Stimulated activated CD8-positive, alpha-beta memory T cell treated with anti-CD3 and anti-CD28 coated beads, Interleukin-12 subunit alpha, Interleukin-12 subunit beta, amount 100 ng/mL, for 4 hours (primary cell): ENCODE measurements around the gene TRMT10B.

Experiments used
- DNase-seq: peaks from one replicate; pipeline ENCODE4 v3.0.0-alpha.2; 2020; ENCODE audit warnings: low read depth

TRMT10B gene, protein sequence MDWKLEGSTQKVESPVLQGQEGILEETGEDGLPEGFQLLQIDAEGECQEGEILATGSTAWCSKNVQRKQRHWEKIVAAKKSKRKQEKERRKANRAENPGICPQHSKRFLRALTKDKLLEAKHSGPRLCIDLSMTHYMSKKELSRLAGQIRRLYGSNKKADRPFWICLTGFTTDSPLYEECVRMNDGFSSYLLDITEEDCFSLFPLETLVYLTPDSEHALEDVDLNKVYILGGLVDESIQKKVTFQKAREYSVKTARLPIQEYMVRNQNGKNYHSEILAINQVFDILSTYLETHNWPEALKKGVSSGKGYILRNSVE

DNA sequence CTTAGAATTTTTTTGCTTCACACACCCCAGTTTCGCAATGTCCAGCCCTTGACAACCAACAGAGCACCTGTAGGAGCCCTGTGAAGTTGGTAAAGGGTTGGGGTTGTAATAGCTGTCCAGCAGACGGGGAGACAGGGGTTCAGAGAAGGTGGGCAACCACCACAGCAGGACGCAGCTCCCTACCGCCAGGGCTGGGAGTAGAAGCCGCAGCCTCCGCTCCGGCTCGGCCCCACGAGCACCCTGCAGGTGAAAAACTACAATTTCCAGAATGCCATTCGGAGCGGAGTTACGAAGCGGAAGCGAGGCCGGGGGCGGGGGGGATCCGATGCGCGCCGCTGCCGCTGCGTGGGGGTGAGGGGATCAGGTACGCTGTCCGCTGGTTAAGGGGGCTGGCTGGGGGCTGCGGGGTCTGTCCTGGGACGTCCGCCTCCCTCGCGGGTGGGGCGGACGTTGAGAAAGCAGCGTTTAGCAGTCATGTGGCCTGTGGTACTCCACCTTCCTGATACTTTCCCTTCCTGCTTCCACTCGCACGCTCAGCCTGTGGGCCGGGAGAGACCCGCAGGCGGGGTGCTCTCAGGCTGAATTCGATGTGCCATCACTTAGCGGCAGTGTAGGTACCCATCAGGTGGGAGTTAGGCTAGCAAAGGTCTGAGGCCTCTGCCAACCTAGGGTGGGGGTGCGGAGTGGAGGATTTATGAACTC lies at the start of gene TRMT10B:
Gene TRMT10B, plus strand, starts transcription at position 317 of the 702 bp plus-strand sequence. CDS start 8,127 bp downstream, outside the sequence.
- DNase-seq, result peak; percentile 61

DNA sequence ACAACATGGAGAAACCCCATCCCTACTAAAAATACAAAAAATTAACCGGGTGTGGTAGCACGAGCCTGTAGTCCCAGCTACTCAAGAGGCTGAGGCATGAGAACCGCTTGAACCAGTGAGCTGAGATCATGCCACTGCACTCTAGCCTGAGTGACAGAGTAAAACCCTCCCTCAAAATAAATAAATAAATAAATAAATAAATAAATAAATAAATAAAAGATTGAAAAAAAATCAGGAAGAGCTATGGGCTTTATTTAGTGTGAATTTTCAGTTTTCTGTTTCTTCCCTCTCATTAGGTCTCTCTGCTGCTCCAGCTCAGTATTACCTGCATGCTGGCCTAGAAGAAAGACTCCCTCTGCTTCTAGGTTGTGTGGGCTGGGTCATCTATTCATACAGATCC lies 47.8 kb upstream of the TRMT10B start:
- no peak for DNase-seq

DNA sequence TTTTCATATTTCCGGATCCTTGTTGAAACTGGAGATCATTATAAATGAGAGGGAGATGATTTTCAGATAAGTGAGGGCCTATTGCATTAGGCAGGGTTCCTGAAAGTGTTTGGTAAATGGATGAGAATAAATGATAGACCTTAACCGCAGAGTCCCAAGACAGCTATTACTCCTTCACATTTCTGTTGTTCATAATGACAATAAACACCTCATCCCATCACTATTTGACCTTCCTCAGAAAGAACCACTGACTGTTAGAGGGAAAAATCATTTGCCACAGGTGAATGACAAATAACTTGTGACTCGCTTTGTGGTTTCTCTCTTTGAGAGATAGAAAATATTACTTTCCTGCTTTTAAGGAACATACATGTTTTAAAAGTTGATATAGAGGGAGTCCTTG lies 47.3 kb upstream of the TRMT10B start:
- DNase-seq, result no peak

DNA sequence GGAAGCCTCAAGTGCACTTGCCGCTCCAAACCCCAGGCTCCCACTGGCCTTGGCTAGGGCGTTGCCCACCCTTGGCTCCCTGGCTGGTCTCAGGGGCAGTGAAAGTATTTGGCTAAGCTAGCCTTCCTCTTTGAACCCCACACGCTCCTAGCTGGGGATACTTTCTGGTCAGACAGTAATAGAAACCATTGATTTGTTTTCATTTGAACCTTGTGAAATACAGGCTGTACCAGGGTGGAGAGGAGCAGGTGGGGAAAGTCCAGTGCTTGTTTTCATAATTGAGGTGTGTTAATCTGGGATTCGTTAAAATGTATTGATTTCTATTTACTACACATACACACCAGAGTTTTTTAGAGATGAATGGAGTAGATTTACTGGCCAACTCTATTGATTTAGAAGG lies 45.9 kb upstream of the TRMT10B start:
- no peak for DNase-seq

DNA sequence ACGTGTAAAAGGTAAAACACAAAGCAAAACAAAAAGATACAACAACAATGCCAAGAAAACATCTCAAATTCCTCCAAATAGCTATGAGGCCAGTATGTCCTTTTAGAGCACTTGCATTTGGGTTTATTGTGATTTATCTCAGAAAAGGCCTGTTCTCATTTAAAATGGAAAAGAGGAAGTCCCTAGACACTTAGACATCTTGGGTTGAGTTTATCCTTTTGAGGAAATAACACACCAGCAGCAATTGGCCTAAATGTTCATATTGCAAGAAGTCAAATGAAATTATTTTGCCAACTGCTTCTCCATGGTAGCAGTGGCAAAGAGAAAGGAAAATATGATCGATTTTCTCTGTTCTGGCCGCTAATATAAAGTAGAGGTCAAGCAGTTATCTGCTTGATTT lies 43.6 kb upstream of the TRMT10B start:
- DNase-seq, result no peak

DNA sequence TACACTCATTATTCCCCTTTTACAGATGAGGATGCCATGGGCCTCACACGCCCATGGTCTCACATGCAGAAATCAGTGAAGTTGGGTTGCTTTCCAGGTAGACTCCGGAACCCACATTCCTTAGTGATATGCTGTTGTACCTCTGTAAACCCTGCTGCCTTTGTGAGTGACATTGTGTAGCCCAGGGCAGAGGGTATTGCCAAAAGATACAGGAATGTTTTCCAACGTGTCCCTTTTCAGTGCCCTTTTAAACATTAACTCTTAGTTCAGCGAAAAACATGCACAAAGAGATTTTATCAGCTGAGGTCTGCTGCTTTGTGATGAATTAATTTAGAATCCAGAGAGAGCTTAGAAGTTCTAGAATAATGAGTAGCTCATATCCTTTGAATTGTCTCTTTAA lies 38.3 kb upstream of the TRMT10B start:
- no peak for DNase-seq

DNA sequence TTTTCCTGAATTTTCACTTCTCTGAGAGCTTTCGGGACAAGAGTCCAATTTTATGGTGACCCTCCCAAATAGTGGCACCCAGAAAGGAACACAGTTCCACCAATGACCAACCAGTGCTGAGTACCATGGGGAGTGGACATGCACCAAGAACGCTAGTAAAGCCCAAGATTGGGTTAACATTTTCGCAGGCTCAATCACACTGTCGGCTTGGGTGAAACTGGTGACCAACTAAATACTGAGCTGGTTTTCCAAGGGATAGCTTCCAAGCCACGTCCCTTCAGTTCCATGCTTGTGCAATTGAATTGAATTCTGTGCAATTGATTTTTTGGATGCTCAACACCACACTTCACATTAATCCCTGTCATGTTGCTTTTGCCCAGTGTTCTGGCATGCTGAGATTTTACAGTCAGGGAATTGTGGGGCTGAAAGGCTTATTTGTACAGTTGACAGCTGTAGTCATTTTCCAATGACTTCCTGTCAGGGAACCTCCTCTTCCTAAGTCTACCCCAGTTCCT lies 37.6 kb upstream of the TRMT10B start:
- no peak for DNase-seq

DNA sequence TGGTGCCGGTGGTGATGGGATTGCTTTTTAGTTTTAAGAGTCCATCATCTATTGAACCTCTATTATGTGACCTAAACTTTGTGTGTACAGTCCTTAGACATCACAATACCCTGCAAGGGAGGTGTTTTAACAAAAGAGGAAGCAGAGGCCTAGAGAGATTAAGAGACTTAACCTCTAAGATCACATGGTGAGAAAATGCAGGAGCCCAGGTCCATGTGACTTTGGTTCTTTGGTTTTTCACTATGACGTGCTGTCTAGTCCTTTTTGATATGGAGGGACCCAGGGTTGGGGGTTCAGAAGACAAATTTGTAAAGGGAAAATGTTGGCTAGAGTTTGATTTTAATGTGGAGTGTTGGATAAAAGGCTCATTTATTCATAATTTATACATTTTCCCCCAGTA lies 34.1 kb upstream of the TRMT10B start:
- no peak for DNase-seq

DNA sequence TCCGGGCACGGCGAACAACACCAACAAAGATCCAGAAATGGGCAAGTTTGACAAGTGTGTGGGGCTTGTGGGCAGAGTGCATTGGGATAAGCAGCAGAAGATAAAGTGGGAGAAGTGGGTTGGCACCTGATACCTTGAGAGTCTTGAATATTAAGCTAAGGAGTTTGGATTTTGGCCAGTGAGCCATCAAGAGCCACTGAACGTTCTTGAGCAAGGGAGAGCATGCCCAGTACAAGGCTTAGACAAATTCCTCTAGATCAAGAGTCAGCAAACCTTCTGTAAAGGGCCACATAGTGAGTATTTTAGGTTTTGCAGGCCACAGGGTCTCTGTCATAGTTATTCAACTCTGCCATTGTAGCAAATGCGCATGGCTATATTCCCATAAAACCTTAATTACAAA lies 26.6 kb upstream of the TRMT10B start:
- no peak for DNase-seq

DNA sequence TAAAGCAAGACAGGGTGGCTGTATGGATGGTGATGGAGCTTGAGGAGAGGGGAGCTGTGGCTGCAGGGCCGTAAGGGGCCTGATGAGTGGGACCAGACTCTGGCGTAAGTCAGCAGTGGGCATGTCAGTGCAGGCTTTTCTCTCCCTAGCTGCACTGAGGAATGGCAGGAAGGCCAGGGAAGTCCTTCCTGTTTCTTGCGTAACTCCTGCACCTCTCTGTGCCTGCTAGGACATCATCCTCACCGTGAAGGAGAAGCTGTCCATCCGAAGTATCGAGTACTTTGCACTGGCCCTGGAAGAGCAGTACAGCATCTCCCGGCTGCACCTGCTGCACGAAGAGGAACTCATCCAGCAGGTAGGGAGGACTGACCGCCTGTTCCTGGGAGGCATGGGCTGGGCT lies 24.1 kb upstream of the TRMT10B start:
- DNase-seq, result no peak

DNA sequence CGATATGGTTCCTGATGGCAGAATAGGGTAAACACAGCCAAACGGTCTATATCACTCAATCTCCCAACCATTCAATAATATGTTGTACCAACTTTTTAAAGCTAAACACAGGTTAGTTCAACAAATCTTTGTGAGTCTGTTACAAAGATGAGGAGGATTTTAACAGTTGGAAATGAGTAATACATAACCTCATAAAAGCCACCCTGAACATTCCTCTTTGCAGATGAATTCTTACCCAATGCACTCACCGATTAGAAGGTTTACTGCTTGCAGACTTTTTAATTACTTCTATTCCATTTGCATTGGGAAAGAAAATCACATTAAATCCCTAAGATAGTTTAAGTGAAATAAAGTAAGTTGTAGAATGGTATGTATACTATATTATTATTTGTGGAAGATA lies 23.3 kb upstream of the TRMT10B start:
- no peak for DNase-seq

DNA sequence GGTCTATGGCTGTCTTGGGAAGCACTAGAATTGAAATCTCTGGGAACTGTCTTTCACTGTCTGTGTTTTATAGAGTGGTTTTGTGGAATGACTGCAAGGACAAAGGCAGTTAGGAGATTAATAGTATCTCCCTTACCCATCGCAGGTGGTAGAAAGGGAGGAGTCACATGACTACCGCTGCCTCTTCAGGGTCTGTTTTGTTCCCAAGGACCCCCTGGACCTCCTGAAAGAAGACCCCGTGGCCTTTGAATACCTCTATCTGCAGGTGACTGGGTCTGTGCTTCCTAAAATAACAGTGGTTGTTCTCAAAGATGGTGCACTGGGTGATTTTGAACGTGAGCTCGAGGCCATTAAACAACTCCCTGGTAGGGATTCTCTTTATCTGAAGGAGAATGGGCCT lies 22.8 kb upstream of the TRMT10B start:
- DNase-seq, result no peak

DNA sequence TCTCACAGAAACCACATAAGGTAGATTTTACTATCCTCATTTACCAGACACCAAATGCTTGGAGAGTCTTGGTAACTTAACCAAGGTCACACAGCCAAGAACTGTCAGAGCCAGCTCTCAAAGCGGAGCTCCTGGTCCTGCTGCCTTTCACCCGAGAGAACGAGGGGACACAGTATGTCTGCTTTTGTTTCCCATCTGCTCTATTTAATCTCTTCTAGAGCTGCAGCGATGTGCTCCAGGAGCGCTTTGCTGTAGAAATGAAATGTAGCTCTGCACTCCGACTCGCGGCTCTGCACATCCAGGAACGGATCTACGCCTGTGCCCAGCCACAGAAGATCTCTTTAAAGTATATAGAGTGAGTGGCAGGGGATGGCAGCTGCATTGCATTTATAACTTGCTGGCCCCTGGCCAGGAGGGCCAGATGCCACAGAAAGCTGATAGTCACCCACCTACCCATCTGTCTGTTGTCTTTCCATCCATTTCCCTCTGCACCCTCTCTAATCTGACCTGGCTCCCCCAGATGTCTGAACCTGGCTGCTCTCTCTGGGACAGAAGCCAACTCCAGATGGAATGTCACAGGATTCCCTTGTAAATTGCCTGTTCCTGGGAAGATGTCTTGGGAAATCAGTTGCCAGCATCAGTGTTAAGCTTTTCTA lies 21.4 kb upstream of the TRMT10B start:
- DNase-seq, result no peak

DNA sequence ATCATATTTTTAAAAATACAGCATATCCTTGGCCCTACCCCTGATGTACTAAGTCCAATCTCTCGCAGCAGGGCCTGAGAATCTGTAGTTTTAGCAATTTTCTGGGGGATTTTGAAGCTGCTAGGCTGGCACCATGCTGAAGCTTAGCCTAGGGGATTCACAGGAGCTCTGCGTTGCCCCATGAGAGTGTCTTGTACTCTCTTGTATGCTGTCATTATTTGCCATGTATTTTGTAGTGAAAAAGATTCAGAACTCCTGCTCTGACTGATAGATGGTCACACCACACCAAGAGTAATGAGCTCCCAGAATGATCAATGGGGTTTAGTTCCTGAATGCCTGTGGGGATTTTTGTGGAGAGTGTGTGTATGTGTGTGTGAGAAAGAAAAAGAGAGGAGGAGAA lies 20.7 kb upstream of the TRMT10B start:
- DNase-seq, result no peak

DNA sequence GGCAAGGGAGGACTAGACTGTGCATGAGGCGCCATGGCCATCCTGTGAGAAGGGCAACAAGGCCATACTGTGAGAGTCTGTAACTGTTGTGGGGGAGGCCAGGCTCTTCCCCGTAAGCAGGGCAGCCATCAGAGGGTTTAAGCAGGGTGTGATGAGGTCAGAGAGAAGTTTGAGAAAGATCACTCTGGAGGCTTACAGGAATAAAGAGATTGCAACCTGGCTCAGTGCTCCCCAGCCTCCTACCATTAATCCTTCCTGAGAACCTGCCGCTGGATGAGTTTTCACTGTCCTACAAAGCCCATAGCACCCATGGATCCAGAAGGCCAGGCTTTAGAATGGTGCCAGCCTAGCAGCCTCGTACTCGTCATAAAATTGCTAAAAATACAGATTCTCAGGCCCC lies 14.4 kb upstream of the TRMT10B start:
- DNase-seq, result no peak

DNA sequence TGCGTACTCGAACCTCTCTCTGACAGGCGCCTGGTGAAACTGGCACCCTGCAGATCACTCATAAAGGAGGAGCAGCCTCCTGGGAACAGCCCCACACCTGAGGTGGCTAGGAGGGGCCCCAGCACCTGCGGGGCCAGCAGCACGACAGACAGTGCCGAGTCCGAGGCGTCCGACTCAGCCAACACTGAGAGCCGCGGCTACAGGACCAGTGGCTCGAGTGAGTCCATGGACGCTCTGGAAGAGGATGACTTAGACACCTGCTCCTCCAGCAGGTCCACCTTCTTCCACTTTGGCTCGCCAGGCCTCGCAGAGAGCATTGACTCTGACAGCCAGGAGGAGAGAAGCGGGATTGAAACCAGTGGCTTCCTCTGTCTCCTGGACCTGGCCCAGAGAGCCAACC lies 13.5 kb upstream of the TRMT10B start:
- no peak for DNase-seq

DNA sequence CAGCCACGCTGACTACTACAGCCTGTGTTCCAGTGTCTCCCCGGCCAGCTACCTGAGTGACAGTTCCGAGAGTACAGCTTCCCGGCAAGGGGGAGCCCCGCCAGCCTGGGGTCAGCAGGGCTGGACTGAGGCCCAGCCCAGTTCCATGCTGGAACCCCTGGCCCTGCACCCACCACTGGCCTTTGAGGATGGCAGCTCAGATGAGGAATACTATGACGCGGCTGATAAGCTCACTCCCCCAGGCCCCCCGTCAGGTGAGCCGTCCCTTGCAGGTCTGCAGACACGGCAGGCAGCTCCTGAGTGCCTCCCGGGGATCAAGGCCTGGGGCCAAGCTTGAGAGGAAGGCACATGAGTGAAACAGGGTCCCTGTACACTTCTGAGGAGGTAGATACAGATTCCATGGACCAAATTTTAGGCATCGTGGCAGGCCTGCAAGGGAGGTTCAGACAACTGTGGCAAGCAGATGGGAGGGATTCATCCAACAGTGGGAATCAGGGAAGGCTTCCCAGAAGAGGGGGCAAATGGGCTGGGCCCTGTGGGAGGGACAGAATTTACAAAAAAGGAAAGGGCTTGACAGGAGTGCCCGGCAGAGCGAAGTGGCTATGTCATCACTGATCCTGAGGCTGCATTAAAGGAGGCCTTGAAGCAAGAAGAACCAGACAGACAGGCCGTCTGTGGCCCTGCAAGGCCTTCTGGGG lies 12.8 kb upstream of the TRMT10B start:
- DNase-seq, result no peak

DNA sequence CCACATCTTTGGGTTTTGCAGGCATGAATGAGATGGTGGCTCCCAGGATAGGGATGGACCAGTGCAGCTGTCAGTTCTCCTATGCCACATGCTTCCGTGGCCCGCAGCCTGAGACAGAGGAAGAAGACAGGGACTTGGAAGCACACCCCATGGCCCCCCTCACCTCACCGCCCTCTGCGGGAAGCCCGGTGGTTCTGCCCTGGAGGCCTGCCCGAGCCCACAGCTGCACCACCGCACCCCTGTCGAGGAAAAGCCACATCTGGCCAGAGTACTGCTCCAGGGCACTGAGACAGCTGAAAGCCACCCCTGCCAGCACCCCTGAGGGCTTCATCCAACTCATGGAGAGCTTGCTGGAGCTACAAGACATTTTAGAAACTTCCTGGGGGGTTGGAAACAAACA lies 7.6 kb upstream of the TRMT10B start:
- DNase-seq, result no peak

DNA sequence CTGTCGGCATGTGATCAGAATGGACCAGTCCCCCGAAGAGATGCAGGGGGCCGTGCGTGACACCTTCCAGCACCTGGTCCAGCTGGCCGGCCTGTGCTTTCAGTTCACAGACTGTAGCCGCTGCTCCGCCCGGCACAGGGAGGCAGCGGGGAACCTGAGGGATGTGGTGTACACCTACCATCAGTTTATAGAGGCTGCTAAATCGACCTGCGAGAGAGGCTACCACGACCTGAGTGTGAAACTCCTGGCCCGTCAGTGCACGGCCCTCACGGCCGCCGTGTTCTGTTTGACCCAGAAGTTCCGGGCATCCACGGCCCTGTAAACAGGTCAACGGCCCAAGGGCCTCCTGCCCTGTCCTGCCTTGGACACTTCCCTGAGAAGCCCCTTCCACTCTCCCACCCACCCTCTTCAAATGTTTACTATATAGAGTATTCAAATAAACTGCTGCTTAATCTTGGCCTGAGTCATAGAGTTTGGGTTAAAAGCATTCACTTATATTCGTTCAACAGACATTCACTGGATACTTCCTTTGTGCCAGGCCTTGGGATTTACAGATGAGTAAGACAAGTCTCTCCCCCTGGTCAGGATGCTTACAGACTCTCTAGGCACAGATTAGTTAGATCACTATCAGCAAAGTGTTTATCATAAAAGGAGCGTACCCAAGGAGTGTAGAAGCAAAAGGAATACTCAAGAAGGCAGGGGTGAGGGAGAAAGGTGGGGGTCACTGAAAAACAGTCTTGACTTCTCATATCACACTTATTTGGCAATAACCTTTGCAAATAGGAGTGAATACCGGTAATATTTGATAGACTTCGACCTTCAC lies 6.9 kb upstream of the TRMT10B start:
- DNase-seq, result no peak

DNA sequence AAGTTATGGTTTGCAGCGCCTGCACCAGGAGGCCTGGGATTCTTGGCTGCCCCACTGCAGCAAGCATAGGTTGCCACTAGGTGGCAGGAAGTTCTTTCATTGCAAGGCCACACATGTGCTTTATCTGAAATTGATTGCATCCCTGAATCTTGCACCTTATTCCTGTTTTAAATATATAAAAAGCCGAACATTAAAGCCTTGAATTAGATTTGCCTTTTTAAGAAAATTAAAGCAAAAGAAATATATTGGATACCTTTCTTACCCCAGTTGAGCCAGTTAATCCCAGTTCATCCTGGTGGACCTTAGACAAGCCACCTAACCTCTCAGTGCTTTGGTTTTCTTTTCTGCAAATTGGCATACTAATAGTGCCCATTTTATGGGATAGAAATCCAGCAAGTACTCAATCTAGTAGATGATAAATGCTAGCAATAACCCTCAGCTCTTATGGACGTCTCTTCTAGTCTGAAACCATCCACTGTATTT lies 6.3 kb upstream of the TRMT10B start:
- DNase-seq, result peak; percentile 9

DNA sequence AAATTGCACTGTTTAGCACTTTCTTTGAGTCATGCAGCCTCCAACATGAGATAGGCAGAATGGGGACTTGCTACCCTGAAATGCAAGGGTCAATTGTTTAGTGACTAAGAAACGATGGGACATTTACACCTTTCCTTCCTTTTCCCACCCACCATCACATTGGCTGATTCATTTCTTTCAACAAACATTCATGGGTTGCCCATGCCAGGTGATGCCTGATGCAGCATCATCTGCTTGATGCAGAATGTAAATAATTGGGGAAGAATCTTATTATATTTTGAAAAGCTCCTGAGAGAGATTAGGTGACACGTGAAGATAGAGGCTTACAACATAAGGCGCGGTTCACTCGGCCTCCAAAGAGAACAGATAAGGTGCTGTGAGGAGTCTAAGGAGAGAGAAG lies 4.5 kb upstream of the TRMT10B start:
- no peak for DNase-seq
